Smooth muscle cell of bladder (primary cell): ENCODE results near the gene ZNF526. TPM values are rescaled to one million over a fixed set of nuclear protein-coding genes. Genes with fewer than 3 reads are reported as not detected.

Experiments
- total RNA-seq: library from RNA; depleted of rRNA; stranded (reverse); fragments of >200 nt; gene quantifications from 2 replicates; pipeline ENCODE4 v1.2.3, GENCODE V29; 2014

The ZNF526 gene, protein sequence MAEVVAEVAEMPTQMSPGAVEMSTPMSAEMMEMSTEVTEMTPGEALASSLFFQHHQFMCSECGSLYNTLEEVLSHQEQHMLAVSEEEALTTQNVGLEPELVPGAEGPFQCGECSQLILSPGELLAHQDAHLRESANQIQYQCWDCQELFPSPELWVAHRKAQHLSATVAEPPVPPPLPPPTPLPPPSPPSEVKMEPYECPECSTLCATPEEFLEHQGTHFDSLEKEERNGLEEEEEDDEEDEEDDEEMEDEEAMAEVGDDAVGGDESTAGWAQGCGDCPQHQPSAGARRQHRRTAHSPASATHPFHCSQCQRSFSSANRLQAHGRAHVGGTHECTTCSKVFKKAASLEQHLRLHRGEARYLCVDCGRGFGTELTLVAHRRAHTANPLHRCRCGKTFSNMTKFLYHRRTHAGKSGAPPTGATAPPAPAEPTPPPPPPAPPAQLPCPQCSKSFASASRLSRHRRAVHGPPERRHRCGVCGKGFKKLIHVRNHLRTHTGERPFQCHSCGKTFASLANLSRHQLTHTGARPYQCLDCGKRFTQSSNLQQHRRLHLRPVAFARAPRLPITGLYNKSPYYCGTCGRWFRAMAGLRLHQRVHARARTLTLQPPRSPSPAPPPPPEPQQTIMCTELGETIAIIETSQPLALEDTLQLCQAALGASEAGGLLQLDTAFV
- 5.7 and 8.4 TPM in 2 replicates for total RNA-seq

DNA sequence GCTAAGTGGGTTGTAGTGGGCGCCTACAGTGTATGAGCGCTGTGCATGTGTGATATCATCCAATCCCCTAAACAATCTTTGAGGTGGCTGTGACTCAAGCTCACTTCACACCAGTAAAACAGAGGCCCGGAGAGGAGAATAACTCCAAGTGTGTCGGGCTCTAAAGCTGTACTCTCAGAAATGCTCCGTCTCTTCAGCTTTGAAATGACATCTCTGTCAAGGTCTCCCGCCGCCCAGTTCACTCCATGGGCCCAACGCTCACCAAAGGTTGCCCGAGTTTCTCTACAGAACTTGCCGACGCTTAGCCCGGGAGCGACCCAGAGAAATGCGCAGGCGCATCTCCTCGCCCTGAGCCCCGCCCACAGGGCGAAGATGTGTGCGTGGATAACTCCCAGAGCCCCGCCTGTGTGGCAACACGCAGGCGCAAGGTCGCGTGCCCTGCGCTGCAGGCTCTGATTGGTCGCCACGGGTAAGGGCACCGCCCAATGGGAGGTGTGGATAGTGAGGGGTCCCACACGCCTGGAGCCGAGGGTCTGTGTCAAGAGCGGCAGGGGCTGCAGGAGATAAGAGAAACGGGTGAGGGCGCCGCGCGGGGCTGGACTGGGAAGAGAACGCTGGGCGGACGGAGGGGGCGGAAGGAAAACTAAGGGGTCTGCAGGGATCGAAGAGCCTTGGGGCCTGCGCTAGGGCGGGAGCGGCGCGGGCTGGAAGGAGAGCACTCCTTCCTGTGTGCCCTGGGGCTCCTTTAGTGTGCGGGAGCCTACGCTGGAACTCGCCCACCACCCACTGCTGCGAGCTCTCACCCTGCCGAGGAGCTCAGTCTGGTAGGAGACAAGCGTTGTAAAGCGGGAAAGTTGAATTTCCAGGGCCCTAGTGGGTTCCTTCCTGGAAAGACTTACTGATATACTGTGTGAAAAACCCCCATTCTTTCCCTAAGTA, at the start of gene ZNF526:
Gene ZNF526, plus strand, starts transcription at position 501 of the 939 bp plus-strand sequence. CDS start 4,092 bp downstream, outside the sequence.

GRCh38 chr19:42217520-42218437, 2.3 kb upstream of the ZNF526 start, which contains the start of gene DEDD2:
TSS of gene DEDD2 (minus strand) at chr19:42217677. CDS start at chr19:42217007, 670 bp downstream.

GRCh38 chr19:42242512-42243409, 22.6 kb downstream of the ZNF526 start, which contains the start of gene GSK3A:
TSS of gene GSK3A (minus strand) at chr19:42242602. CDS start at chr19:42242465, 137 bp downstream.

GRCh38 chr19:42254850-42255765, 35.0 kb downstream of the ZNF526 start, which contains the start of gene ERF:
TSS of gene ERF (minus strand) at chr19:42255128. CDS start at chr19:42254999, 129 bp downstream.

GRCh38 chr19:42268704-42269477, 48.8 kb downstream of the ZNF526 start, which contains the start of gene CIC:
TSS of gene CIC (plus strand) at chr19:42269252. CDS start at chr19:42271784, 2,532 bp downstream.

Other genes starting within 250 kb of the ZNF526 start
- under 0.01 and 0.09 TPM in 2 replicates for gene ATP1A3, start 226.1 kb upstream of the ZNF526 start, total RNA-seq
- gene GRIK5, start 150.1 kb upstream of the ZNF526 start, total RNA-seq = not detected in 2 replicates
- 5.4 and 7.1 TPM in 2 replicates for gene ZNF574, start 144.1 kb upstream of the ZNF526 start, total RNA-seq
- under 0.01 TPM in 2 replicates for gene POU2F2, start 87.9 kb upstream of the ZNF526 start, total RNA-seq
- gene DEDD2, start 2.6 kb upstream of the ZNF526 start, total RNA-seq = 13.2 and 13.7 TPM in 2 replicates
- gene GSK3A, start 22.3 kb downstream of the ZNF526 start, total RNA-seq = 5.3 and 7.7 TPM in 2 replicates
- gene ERF, start 34.8 kb downstream of the ZNF526 start, total RNA-seq = 8.1 and 13.7 TPM in 2 replicates
- 7.1 and 13.9 TPM in 2 replicates for gene CIC, start 48.9 kb downstream of the ZNF526 start, total RNA-seq
- 0.09 and 0.14 TPM in 2 replicates for gene PRR19, start 81.8 kb downstream of the ZNF526 start, total RNA-seq
- 10.8 and 16.1 TPM in 2 replicates for gene PAFAH1B3, start 82.3 kb downstream of the ZNF526 start, total RNA-seq
- gene TMEM145, start 93.0 kb downstream of the ZNF526 start, total RNA-seq = not detected in 2 replicates
- 17.4 and 27.0 TPM in 2 replicates for gene MEGF8, start 105.3 kb downstream of the ZNF526 start, total RNA-seq
- not detected in 2 replicates for gene CNFN, start 170.0 kb downstream of the ZNF526 start, total RNA-seq
- gene LIPE, start 207.1 kb downstream of the ZNF526 start, total RNA-seq = 2.4 and 3.0 TPM in 2 replicates
- gene CXCL17, start 222.6 kb downstream of the ZNF526 start, total RNA-seq = not detected in 2 replicates